ENCODE data around the gene FAM107A.
"Not testable (repeated sequence)": the region's sequence is repeated elsewhere in the genome, so short reads cannot be mapped to it uniquely, and the experiment has no call there.

The FAM107A gene

GRCh38 chr3:58536501-58537411 is 40.4 kb downstream of the FAM107A start, which contains the start of gene ACOX2:
Gene ACOX2, minus strand, starts transcription at chr3:58537190. Its CDS starts 2,084 bp downstream, at chr3:58535106.
- DNase-seq: peak; percentile 57

- peak; percentile 46 for DNase-seq
Measured at GRCh38 chr3:58535531-58536500, 41.4 kb downstream of the FAM107A start.

GRCh38 chr3:58534592-58535494 is 42.3 kb downstream of the FAM107A start:
- DNase-seq: no peak

GRCh38 chr3:58532794-58533220 is 44.4 kb downstream of the FAM107A start:
- DNase-seq: peak; percentile 66

GRCh38 chr3:58531956-58532355 is 45.2 kb downstream of the FAM107A start:
- DNase-seq: no peak

GRCh38 chr3:58531555-58531954 is 45.6 kb downstream of the FAM107A start:
- no peak for DNase-seq

GRCh38 chr3:58530354-58530865 is 46.8 kb downstream of the FAM107A start:
- DNase-seq: no peak

GRCh38 chr3:58529516-58530353 is 47.5 kb downstream of the FAM107A start:
- DNase-seq: no peak

GRCh38 chr3:58528629-58529028 is 48.6 kb downstream of the FAM107A start:
- DNase-seq: no peak

GRCh38 chr3:58527440-58527839 is 49.8 kb downstream of the FAM107A start:
- not testable (repeated sequence) for DNase-seq

GRCh38 chr3:58526515-58526957 is 50.7 kb downstream of the FAM107A start:
- DNase-seq: no peak

- DNase-seq: no peak
Measured at GRCh38 chr3:58524326-58524888, 52.8 kb downstream of the FAM107A start.

GRCh38 chr3:58522759-58523425 is 54.3 kb downstream of the FAM107A start:
- no peak for DNase-seq

GRCh38 chr3:58521917-58522631 is 55.1 kb downstream of the FAM107A start:
- no peak for DNase-seq

- DNase-seq: no peak
Measured at GRCh38 chr3:58521336-58521670, 55.9 kb downstream of the FAM107A start.

- DNase-seq: no peak
Measured at GRCh38 chr3:58520403-58521335, 56.5 kb downstream of the FAM107A start.

- DNase-seq: no peak
Measured at GRCh38 chr3:58519668-58520402, 57.4 kb downstream of the FAM107A start.

Data from right kidney (tissue), 1 donor.